ENCODE data around the gene CASTOR2. TPM values are rescaled to one million over a fixed set of nuclear protein-coding genes. Genes with fewer than 3 reads are reported as not detected.

The CASTOR2 gene
- total and polyA plus RNA-seq, 2 of the 8 experiments (the other 6 are each of a cell fraction or from before 2014, with no cell fraction given): 12.1 to 47.8 TPM

- ChIA-PET POLR2A (ENCODE audit: partially characterized antibody) (interaction anchor here (0.9 kb wide), 1 partner anchor 10 kb away, joined by 3 read pairs; no protein-coding TSS in a partner anchor), CTCF (ENCODE audit: partially characterized antibody) (interaction anchor here (0.8 to 9.7 kb wide), 8 partner anchors 12 to 1018 kb away, joined by 3 to 95 read pairs (median 4); no protein-coding TSS in a partner anchor)
These were observed 68.6 kb downstream of the CASTOR2 start for GRCh38 chr7:75033064-75033463.

More at GRCh38 chr7:75033064-75033463, 68.6 kb downstream of the CASTOR2 start:
- Histone ChIP-seq H4K20me1 (replicated peaks in 1 of 2; ENCODE audit: control insufficient read depth in 1 of 2, insufficient read depth in 2 of 2, low read length in 2 of 2) (peaks cover 0 to 2% of the 10 kb centered on the region in 2 experiments), H3K9ac (replicated peaks in 1 of 4; ENCODE audit: extremely low read depth in 1 of 4, low read depth in 3 of 4, low read length in 3 of 4) (no peak overlapping the region), H3K4ac (replicated peaks; ENCODE audit: insufficient read length, low read depth, low read length) (no peak overlapping the region), H3K14ac (ENCODE audit: insufficient read length) (no peak overlapping the region), H2BK12ac (ENCODE audit: low read depth, low read length) (no peak overlapping the region), H3K27me3 (replicated peaks in 1 of 4; ENCODE audit: control insufficient read depth in 3 of 4, extremely low read depth in 1 of 4, insufficient read depth in 3 of 4, low read length in 3 of 4) (no peaks in the 10 kb centered on the region), H2BK15ac (ENCODE audit: low read length) (no peak overlapping the region), H2AFZ (ENCODE audit: low read length) (no peak overlapping the region), H3K18ac (ENCODE audit: extremely low read depth, low read length) (no peak overlapping the region), H3K9me3 (ENCODE audit: insufficient read depth in 2 of 2, low read depth in 1 of 2, low read length in 1 of 2) (no peaks in the 10 kb centered on the region), H3K4me2 (ENCODE audit: insufficient read depth in 1 of 2, low read depth in 2 of 2, low read length in 2 of 2) (no peak overlapping the region), H4K91ac (replicated peaks; ENCODE audit: insufficient read length, low read length) (no peak overlapping the region), H3K27ac (ENCODE audit: low read depth, low read length) (no peak overlapping the region), H4K8ac (ENCODE audit: extremely low read depth, insufficient read depth, low read length) (no peak overlapping the region), H4K5ac (ENCODE audit: insufficient read length, low read depth, low read length) (no peak overlapping the region), H3K56ac (replicated peaks; ENCODE audit: insufficient read length, low read depth, low read length) (no peak overlapping the region), H2BK120ac (replicated peaks; ENCODE audit: low read depth, low read length) (no peak overlapping the region), H2AK5ac (ENCODE audit: low read depth, low read length) (no peak overlapping the region), H3K36me3 (ENCODE audit: control insufficient read depth in 2 of 4, insufficient read depth in 4 of 4, low read length in 3 of 4) (no peaks in the 10 kb centered on the region), H3K4me1 (replicated peaks in 1 of 4; ENCODE audit: control insufficient read depth in 3 of 4, insufficient read depth in 4 of 4, low read length in 3 of 4) (no peaks in the 10 kb centered on the region), H3K79me1 (ENCODE audit: low read depth, low read length) (no peaks in the 10 kb centered on the region), H3K23ac (ENCODE audit: insufficient read length) (no peak overlapping the region), H3K79me2 (ENCODE audit: control insufficient read depth in 1 of 2, insufficient read depth in 2 of 2, low read length in 2 of 2) (no peaks in the 10 kb centered on the region), H2BK5ac (ENCODE audit: low read depth, low read length) (no peak overlapping the region), H3K4me3 (ENCODE audit: extremely low read depth in 1 of 4, insufficient read depth in 2 of 4, low read depth in 3 of 4, low read length in 4 of 4) (no peak overlapping the region), H3K23me2 (ENCODE audit: low read depth, low read length) (no peaks in the 10 kb centered on the region), H2BK20ac (ENCODE audit: low read length) (no peak overlapping the region)
- peak; percentile 64 to 80 (median 80) for TF ChIP-seq CTCF (IDR thresholded peaks at IDR 0.05; ENCODE audit: control extremely low read depth in 1 of 3, insufficient read depth in 1 of 3, low read depth in 1 of 3, low read length in 3 of 3)
- TF ChIP-seq RAD21 (IDR thresholded peaks at IDR 0.05 in 1 of 2, conservative IDR thresholded peaks at IDR 0.05 in 1 of 2; ENCODE audit: low read depth in 2 of 2, low read length in 2 of 2): peak; percentile 28 to 57; a peak in 3 of 4 replicates
- no peak for TF ChIP-seq SIN3A (conservative IDR thresholded peaks at IDR 0.05 in 1 of 2, IDR thresholded peaks at IDR 0.05 in 1 of 2; ENCODE audit: low read depth in 1 of 2, low read length in 2 of 2)
- FAIRE-seq: peak; percentile 95
- DNase-seq (ENCODE audit: low read depth in 1 of 2, low spot score in 2 of 2): peak; percentile 21 to 75
- 78% methylated on average over 7 of the region's 8 CpGs; no CpG with 5 or more reads in 1 of the 2 experiments for WGBS, 2 experiments (ENCODE audit: extremely low coverage in 1 of 2, insufficient coverage in 1 of 2, insufficient read length in 1 of 2, insufficient replicate concordance in 2 of 2, low coverage in 1 of 2, low lambda C conversion rate in 2 of 2, missing lambda C conversion rate in 1 of 2)
